Testis (tissue), 3 donors: ENCODE data around the gene STARD13. TPM values are rescaled to one million over a fixed set of nuclear protein-coding genes. Genes with fewer than 3 reads are reported as not detected.
A peak's percentile ranks its signal among the peaks of the same experiment; 100 is the strongest.
"Not testable (repeated sequence)": the region's sequence is repeated elsewhere in the genome, so short reads cannot be mapped to it uniquely, and the experiment has no call there.

Source experiments
- DNase-seq: peaks from one replicate; pipeline ENCODE4 v3.0.0-alpha.2; 2019
- H3K27ac ChIP-seq, 2 donors: fragments of 200-600 bp; sonication (generic); one replicate each; pipeline ENCODE4 v1.5.1; 2019
- H3K27me3 ChIP-seq: fragments of 200-600 bp; sonication (generic); one replicate; pipeline ENCODE4 v1.5.1; 2019
- H3K36me3 ChIP-seq: fragments of 200-600 bp; sonication (generic); one replicate; pipeline ENCODE4 v1.5.1; 2017; ENCODE audit warnings: low read depth; ENCODE audit errors: missing control alignments
- H3K4me1 ChIP-seq: fragments of 200-600 bp; sonication (generic); one replicate; pipeline ENCODE4 v1.5.1; 2019
- H3K4me3 ChIP-seq, 2 donors: fragments of 200-600 bp; sonication (generic); one replicate each; pipeline ENCODE4 v1.5.1; 2017 to 2019
- H3K9me3 ChIP-seq: fragments of 200-600 bp; sonication (generic); one replicate; pipeline ENCODE4 v1.5.1; 2017
- POLR2A ChIP-seq: fragments of 450-650 bp; IDR thresholded peaks from one replicate; pipeline ENCODE4 v1.6.1; 2017; ENCODE audit warnings: antibody characterized with exemption, mild to moderate bottlenecking, moderate library complexity
- whole genome bisulfite sequencing, 2 donors: methylation state at CpG; one replicate each; pipeline ENCODE4 v1.1.5; 2018; 5-methylcytosine and 5-hydroxymethylcytosine counted together
- intact Hi-C: fragments of 100-400 bp; cut with DNase I; formaldehyde crosslinking; loops from one replicate; pipeline ENCODE4 v1.15.1; 2023; ENCODE audit warnings: low total_unique reads
- polyA plus RNA-seq: library from polyadenylated mRNA; stranded (reverse); fragments of 350-450 nt; fragmentation: Illumina TruSeq; extraction: RNeasy Lipid Tissue Mini Kit (QIAGEN cat#74804); gene quantifications from one replicate; pipeline ENCODE4 v1.2.3, GENCODE V29; 2014; ENCODE audit warnings: low read depth, low replicate concordance; ENCODE audit not compliant: insufficient read depth
- total RNA-seq, 2 donors: library from RNA; depleted of rRNA; stranded (reverse); fragments of >200 nt; gene quantifications; one replicate each; pipeline ENCODE4 v1.2.3, GENCODE V29; 2016
- TF ChIP-seq, protein P1 (sequence below), 3 experiments: fragments of 450-650 bp in 2 of 3; fragments of 200-600 bp in 1 of 3; sonication (generic) in 1 of 3; IDR thresholded peaks; one replicate each; pipeline ENCODE4 v1.5.1; 2016 to 2019; ENCODE audit warnings: antibody characterized with exemption in 3 of 3, mild to moderate bottlenecking in 2 of 3, moderate library complexity in 1 of 3

STARD13 gene
- total and polyA plus RNA-seq, 3 donors from 2014 or later = 7.2 to 33.7 (median 24.4) TPM

DNA sequence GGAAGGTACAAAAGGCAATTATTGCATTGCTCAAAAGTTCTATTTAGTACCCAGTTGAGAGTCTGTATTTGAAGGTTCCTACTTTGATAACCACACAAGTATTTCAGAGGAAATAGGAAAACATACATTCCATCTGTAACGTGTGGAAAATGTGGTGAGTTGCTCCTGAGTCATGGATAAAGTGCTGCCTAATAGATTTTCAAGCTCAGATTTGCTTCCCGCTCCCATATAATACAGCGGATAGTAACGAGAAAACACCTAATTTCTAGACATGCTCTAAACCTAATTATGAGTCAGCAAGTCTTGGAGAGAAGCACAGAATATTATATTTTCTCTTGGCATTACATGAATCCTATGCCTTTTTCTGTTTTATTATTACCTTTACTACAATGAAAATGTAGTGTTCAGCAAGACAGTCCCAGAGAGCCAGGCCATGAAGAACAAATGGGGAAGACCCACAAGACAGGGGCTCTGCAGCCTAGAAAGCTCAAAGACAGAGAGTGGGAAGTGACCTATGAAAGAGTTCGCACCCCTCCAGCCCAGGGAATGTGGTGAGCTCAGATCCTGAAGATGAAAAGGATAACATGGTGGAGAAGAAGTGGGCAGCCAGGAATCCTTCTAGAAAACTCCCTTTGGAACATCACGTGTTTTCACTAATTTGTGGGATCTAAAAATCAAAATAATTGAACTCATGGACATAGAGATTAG, 116.1 kb downstream of the STARD13 start:
- no peak overlapping the region for H3K27ac ChIP-seq
- 90 to 94% methylated on average over 6 of the region's 6 CpGs for WGBS, 2 donors

DNA sequence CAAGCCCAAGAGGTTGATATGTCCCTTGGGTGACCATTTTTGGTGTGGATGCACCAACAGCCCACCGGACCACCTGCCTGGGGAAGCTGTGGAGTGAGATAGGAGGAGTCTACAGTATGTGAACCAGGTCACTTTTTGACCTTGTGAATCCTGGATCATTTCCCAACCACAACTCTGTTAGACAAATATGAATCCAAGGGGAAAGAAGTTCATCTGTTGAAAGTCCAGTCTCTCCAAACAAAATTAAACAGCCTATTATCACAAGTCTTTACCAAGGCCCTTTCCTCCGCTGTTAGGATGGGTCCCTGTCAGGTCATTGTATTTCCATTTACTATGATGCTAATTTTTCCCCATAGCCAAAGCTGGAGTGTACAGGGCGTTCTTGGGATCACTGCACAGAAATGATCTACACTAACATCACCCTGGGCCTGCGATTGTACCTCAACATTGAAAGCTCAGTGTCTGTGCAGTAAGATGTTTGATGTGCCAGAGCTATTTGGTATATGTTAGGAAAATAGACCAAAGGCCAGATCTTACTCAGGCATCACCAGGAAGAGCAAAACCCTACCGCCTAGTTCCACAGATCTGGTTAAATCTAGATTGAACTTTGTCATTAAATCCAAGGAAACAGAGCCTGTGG, 117.1 kb downstream of the STARD13 start:
- no peaks in the 10 kb centered on the region for H3K36me3 ChIP-seq
- H3K27me3 ChIP-seq = no peaks in the 10 kb centered on the region
- peak overlapping the region in 1 of 2 donors; percentile 7 for H3K27ac ChIP-seq
- no peak for DNase-seq
- WGBS, 2 donors = 62 to 70% methylated on average over 5 of the region's 5 CpGs
- intact Hi-C loops = no loop called here
- H3K4me3 ChIP-seq = no peak overlapping the region
- TF ChIP-seq POLR2A = no peak
- TF ChIP-seq, protein P1, sequence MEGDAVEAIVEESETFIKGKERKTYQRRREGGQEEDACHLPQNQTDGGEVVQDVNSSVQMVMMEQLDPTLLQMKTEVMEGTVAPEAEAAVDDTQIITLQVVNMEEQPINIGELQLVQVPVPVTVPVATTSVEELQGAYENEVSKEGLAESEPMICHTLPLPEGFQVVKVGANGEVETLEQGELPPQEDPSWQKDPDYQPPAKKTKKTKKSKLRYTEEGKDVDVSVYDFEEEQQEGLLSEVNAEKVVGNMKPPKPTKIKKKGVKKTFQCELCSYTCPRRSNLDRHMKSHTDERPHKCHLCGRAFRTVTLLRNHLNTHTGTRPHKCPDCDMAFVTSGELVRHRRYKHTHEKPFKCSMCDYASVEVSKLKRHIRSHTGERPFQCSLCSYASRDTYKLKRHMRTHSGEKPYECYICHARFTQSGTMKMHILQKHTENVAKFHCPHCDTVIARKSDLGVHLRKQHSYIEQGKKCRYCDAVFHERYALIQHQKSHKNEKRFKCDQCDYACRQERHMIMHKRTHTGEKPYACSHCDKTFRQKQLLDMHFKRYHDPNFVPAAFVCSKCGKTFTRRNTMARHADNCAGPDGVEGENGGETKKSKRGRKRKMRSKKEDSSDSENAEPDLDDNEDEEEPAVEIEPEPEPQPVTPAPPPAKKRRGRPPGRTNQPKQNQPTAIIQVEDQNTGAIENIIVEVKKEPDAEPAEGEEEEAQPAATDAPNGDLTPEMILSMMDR (IDR thresholded peaks at IDR 0.05) = no peak
- H3K4me1 ChIP-seq = no peaks in the 10 kb centered on the region
- H3K9me3 ChIP-seq = no peaks in the 10 kb centered on the region

More for the DNA sequence above, 116.1 kb downstream of the STARD13 start:
- TF ChIP-seq, protein P1 (IDR thresholded peaks at IDR 0.05) = no peak
- no peak for TF ChIP-seq POLR2A
- Histone ChIP-seq H3K4me3 (no peak overlapping the region), H3K9me3 (no peaks in the 10 kb centered on the region), H3K36me3 (no peaks in the 10 kb centered on the region), H3K4me1 (no peaks in the 10 kb centered on the region), H3K27me3 (no peaks in the 10 kb centered on the region)
- DNase-seq = no peak
- intact Hi-C loops = no loop called here

DNA sequence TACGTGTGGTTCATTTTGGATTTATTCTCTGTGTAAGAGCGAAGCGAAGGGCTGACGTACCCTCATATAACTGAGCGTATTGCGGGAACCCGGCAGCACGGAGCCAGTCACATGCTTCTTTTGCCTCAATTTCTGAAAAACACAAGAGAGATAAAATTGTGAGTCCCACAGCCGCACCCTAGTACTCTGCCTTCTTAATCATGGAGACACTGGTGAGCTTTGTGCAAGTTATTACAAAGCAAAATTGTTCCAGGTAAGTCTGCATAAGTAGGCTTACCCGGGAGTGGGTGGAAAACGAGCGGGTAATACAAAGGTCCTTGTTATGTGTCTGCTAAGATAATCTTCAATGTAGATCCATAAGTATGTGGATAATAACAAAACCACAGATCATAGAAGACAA, 118.1 kb downstream of the STARD13 start:
- no peak for TF ChIP-seq POLR2A
- TF ChIP-seq, protein P1 (IDR thresholded peaks at IDR 0.05) = no peak
- no peaks in the 10 kb centered on the region for H3K4me1 ChIP-seq
- H3K9me3 ChIP-seq = no peaks in the 10 kb centered on the region
- no peaks in the 10 kb centered on the region for H3K36me3 ChIP-seq
- H3K27me3 ChIP-seq = no peaks in the 10 kb centered on the region
- DNase-seq = no peak
- intact Hi-C loops = no loop called here
- no peak overlapping the region for H3K4me3 ChIP-seq
- no peak overlapping the region for H3K27ac ChIP-seq
- 71 to 76% methylated on average over 12 of the region's 12 CpGs for WGBS, 2 donors

DNA sequence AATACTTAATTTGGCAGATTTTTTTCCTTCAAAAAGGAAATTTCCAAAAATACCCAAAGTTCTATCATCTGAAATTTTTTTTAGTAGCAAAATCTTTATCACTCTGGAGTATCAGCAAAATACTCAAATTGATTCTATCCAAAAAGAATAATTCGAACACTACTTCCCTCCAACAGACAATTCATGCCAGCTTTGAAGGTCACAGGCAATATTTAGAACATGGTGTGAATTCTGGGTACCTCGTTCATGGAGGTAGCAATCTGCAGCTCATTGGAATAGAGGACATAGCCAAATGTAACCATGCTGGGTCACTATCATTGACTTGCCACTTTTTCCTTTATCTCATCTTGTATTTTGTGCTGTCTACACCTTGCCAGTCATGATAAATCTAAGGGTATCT, 119.8 kb downstream of the STARD13 start:
- WGBS, 2 donors = 53 to 58% methylated on average over 2 of the region's 2 CpGs
- intact Hi-C loops = no loop called here
- TF ChIP-seq, protein P1 (IDR thresholded peaks at IDR 0.05) = no peak
- TF ChIP-seq POLR2A = no peak
- H3K27me3 ChIP-seq = no peaks in the 10 kb centered on the region
- DNase-seq = no peak
- no peak overlapping the region for H3K4me3 ChIP-seq
- H3K36me3 ChIP-seq = no peaks in the 10 kb centered on the region
- H3K4me1 ChIP-seq = no peaks in the 10 kb centered on the region
- no peak overlapping the region for H3K27ac ChIP-seq
- H3K9me3 ChIP-seq = no peaks in the 10 kb centered on the region

GRCh38 chr13:33164331-33164730, 121.2 kb downstream of the STARD13 start:
- 93 to 94% methylated on average over 2 of the region's 2 CpGs for WGBS, 2 donors
- Histone ChIP-seq H3K27me3 (no peaks in the 10 kb centered on the region), H3K9me3 (no peaks in the 10 kb centered on the region), H3K36me3 (no peaks in the 10 kb centered on the region), H3K4me1 (no peaks in the 10 kb centered on the region), H3K27ac (no peak overlapping the region), H3K4me3 (no peak overlapping the region)
- DNase-seq = no peak
- TF ChIP-seq POLR2A = no peak
- TF ChIP-seq, protein P1 (IDR thresholded peaks at IDR 0.05) = no peak
- intact Hi-C loops = no loop called here

- H3K9me3 ChIP-seq, intact Hi-C loops, H3K27me3 ChIP-seq, DNase-seq, H3K4me3 ChIP-seq, H3K27ac ChIP-seq, H3K36me3 ChIP-seq, H3K4me1 ChIP-seq: not testable (repeated sequence)
- WGBS, 2 donors = 92 to 98% methylated on average over 2 of the region's 2 CpGs
Observed at GRCh38 chr13:33162725-33163124, 122.8 kb downstream of the STARD13 start.
